HG03025 (cell line): ENCODE data around the gene VSIG8.
A peak's percentile ranks its signal among the peaks of the same experiment; 100 is the strongest.

ENCODE experiments used
- ATAC-seq: cut with Tn5 transposase; IDR thresholded peaks from one replicate; pipeline ENCODE4 v1.9.1; 2021; ENCODE audit warnings: mild to moderate bottlenecking, moderate library complexity; ENCODE audit not compliant: unreplicated experiment, low FRiP score

Gene VSIG8

DNA sequence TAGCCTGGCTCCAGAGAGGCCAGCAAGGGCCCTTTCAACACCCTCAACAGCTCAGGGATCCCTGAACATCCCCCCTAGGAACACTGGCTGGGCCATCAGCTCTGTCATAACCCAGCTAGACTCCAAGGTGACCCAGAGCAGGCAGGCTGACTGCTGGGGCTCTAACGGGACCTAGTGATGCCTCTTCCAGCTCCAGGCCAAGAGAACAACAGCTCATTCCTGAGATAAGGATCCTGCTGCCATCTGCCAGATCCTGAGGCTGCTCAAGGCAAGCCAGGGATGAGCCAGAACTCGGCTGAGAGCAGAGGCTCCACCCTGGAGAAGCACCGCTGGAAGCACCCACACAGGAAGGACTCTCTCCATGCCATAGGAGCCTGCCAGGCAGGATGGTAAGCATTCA, 2.0 kb downstream of the VSIG8 start:
- no peak for ATAC-seq

GRCh38 chr1:159859767-159860322, 2.6 kb downstream of the VSIG8 start:
- ATAC-seq, result no peak

GRCh38 chr1:159857889-159858288, 4.6 kb downstream of the VSIG8 start:
- ATAC-seq, result no peak

- no peak for ATAC-seq
Observed at GRCh38 chr1:159856576-159856975, 5.9 kb downstream of the VSIG8 start.

DNA sequence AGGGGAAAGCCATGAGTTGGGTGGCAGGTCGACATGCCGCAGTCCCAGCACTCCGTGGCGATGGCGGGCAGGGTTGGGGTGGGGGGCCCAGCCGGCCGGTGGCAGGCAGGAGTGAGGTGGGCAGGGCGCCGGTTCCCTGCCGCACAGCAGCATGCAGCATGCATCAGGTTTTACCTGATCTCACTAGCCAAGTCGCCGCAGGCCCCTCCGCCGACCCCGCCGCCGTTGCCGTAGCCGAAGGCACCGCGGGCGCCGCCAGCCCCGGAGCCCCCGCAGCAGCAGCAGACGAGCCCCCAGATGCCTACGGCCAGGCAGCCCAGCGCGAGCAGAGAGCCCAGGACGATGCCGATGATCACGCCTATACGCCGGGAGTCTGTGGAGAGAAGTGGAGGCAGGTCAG, 6.7 kb downstream of the VSIG8 start:
- no peak for ATAC-seq

DNA sequence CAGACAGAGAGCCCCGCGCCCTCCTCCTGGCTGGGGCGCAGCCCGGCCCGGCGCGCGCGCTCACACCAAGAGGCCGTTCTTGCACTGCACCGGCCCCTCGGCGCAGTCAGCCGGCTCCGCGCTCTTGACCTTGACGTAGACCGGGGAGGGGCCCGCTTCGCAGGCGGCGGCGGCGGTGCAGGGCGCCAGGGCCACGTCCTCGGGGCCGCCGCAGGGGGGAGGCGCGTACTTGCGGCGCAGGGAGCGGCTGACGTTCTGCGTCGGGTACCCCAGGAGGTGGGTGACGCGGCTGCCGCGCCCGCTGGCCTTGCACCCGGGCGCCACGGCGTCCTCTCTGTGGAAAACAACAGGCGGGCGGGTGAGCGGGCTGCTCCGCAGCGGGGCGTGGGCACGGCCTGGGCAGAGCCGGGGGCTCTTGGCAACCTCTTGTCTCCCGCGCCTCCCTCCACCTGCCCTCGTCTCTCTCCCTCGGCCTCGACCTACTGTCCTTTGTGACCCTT, 7.7 kb downstream of the VSIG8 start:
- ATAC-seq, result no peak

- ATAC-seq, result no peak
Observed at GRCh38 chr1:159854116-159854692, 8.3 kb downstream of the VSIG8 start.

- no peak for ATAC-seq
Observed at GRCh38 chr1:159853417-159854115, 8.9 kb downstream of the VSIG8 start.

DNA sequence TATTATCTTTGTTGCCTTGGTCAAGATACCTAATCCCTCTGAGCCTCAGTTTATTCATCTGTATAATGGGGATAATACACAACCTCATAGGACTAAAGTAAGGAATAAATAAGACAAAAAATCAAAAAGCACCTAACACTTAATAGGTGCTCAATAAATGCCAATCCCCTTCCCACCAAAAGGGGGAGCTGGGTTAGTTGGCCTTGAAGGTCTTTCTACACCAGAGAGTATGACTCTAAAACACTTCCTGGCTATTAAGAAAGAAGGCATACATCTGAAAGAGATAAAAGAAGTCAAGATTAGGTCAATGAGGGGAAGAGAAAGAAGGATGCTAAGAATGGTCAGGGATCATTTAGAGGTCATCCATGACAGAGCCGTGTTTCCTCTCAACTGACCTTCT, 11.1 kb downstream of the VSIG8 start:
- no peak for ATAC-seq

GRCh38 chr1:159849626-159850366, 12.7 kb downstream of the VSIG8 start:
- ATAC-seq, result no peak

GRCh38 chr1:159848326-159848725, 14.1 kb downstream of the VSIG8 start:
- ATAC-seq, result no peak

GRCh38 chr1:159847231-159847630, 15.2 kb downstream of the VSIG8 start:
- ATAC-seq, result no peak

DNA sequence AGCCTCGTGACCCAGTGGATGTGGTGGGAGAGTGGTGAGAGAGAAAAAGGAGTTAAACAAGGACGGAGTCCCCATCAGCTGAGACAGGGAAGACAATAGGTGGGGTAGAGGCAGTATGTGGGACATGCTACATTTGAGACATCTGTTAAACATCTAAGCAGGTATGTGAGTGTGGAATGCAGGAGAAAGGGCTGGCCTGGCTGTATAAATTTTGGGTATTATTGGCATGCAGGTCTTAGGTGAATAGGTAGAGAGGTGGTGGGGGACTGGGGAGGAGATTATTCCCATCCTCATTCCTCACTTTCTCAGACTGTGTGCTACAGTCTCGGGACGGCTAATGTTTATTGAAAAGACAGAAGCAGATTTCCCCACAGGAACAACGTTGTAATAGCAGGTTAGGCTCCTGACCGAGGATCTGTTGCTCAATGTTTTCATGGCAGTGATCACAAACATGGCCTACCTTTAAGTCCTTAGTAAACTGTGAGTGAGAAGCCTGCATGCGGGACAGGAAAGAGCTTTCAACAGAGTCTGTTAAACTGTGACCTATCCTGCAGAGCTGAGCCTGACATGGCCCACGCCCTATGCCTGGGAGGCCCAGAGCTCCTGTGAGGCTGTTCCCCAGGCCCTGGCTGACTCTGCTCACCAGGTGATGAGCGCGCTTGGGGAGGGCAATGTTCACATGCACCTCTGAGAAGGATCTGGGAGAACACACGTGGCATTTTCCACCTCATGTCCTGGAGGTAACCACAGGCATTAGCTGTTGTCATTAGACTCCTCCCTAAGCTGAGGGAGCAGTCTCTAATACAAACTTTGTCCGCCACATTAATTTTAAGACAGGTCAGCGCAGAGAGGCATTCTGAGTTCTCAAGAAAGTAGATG, 16.5 kb downstream of the VSIG8 start:
- ATAC-seq, result no peak

DNA sequence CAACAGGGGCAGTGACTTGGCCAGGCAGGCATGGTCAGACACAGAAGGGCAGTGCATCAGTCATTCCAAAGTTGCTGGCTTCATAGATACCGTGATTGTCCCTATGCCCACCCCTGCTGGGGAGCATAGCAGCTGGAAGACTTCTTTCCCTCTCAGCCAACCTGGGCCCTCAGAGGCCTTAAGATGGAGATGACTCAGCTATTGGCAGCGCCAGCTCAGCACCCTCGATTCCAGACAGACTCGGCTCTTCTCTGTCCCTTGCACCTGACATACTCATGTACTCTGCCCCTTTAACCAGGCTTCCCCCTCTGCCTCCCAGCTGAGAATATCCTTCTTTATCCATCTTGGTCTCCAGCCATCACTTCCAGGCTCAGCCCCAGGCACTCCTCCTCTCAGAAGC, 19.0 kb downstream of the VSIG8 start:
- ATAC-seq, result no peak

DNA sequence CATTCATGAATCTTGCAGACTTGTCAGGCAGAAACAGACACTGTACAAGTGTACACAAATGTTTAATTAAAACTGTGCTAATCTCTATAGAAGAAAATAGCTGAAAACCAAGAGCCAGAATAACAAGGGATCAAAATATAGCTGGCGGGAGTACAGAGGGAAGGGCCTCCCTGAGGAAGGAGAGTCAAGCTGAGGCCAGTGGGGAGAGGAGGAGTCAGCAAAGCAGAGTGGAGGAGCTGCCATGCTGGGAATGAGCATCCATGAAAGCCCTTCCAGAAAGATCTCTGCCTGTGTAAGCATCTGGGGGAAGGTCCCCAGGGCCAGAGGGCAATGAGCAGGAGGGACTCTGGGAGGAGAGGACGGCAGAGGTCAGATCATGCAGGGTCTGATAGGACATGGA, 20.7 kb downstream of the VSIG8 start:
- no peak for ATAC-seq

- peak; percentile 87 for ATAC-seq
Observed at GRCh38 chr1:159839116-159839849, 23.2 kb downstream of the VSIG8 start.

DNA sequence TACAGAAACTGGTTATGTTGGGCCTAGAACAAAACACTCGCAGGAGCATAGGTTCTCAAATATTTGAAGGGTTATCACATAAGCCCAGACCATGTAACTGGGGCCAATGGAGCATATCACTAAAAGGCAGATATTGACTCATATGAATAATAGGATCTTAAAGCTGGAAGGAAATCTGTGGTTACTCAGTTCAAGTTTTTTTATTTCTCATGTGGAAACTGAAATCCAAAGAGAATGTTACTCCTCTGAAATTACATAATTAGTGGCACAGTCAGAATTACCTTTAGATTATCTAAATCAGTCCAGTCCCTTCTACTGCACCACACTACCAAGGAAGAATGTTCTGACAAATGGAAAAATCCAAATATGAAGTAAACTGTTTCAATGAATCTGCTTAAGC, 23.7 kb downstream of the VSIG8 start:
- ATAC-seq, result no peak

DNA sequence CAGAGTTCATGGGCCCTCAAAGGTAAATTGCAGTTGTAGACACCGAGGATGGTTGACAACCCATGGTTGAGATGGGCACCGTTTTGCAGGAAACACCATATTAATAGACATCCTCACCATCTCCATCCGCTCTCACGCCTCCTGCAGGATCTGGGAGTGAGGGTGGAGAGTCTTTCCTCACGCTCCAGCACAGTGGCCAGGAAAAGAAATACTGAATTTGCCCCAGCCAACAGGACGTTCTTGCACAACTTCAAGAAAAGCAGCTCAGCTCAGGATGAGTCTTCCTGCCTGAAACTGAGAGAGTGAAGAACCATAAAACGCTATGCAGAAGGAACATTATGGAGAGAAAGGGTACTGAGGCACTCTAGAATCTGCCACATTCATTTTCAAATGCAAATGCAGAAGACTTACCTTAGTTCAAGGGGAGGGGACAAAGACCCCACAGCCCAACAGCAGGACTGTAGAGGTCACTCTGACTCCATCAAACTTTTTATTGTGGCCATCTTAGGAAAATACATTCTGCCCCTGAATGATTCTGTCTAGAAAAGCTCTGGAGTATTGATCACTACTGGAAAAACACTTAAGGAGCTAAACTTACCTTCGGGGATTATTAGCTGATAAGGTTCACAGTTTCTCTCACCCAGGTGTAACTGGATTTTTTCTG, 26.5 kb downstream of the VSIG8 start:
- no peak for ATAC-seq

DNA sequence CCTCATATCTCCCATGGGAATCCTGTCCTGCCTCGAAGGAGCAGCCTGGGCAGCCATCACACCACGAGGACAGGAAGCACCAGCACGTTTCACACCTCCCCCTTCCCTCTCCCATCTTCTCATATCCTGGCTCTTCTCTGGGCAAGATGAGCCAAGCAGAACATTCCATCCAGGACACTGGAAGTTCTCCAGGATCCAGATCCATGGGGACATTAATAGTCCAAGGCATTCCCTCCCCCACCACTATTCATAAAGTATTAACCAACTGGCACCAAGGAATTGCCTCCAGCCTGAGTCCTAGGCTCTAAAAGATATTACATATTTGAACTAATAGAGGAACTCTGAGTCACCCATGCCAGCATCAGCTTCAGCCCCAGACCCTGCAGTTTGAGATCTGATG, 27.1 kb downstream of the VSIG8 start:
- no peak for ATAC-seq
